ENCODE results near the gene NAALADL2. TPM values are rescaled to one million over a fixed set of nuclear protein-coding genes. Genes with fewer than 3 reads are reported as not detected.
A peak's percentile ranks its signal among the peaks of the same experiment; 100 is the strongest.

NAALADL2 gene
- total and polyA plus RNA-seq, 2 donors from 2014 or later: 2.0 to 20.2 TPM

GRCh38 chr3:175702956-175703355 lies 843.8 kb downstream of the NAALADL2 start:
- DNase-seq (peak in 2 of 5 donors; percentile 8 to 31), FAIRE-seq (no peak)
- Histone ChIP-seq H3K9me3 (ENCODE audit: control insufficient read depth in 2 of 3, insufficient read depth in 1 of 3, low read length in 3 of 3) (no peaks in the 10 kb centered on the region), H3K27me3 (ENCODE audit: control insufficient read depth, insufficient read depth, low read length) (no peaks in the 10 kb centered on the region), H3K4me1 (ENCODE audit: control insufficient read depth in 2 of 3, insufficient read depth in 2 of 3, low read depth in 1 of 3, low read length in 3 of 3) (no peaks in the 10 kb centered on the region), H3K9ac (ENCODE audit: low read length in 3 of 3) (no peak overlapping the region), H3K27ac (ENCODE audit: low read depth in 2 of 2, low read length in 2 of 2) (no peak overlapping the region), H3K36me3 (ENCODE audit: control insufficient read depth in 2 of 3, insufficient read depth in 3 of 3, low read length in 3 of 3) (no peaks in the 10 kb centered on the region), H3K4me3 (ENCODE audit: low read length in 3 of 3) (no peak overlapping the region)
- intact Hi-C loops (cut with DNase I): no loop called here
- TF ChIP-seq CTCF (IDR thresholded peaks at IDR 0.05; ENCODE audit: borderline replicate concordance, extremely low read depth, insufficient read depth): no peak

- H3K4me3 ChIP-seq (ENCODE audit: low read length in 3 of 3): no peak overlapping the region
- intact Hi-C loops (cut with DNase I): no loop called here
- no peak for TF ChIP-seq CTCF (IDR thresholded peaks at IDR 0.05; ENCODE audit: borderline replicate concordance, extremely low read depth, insufficient read depth)
- no peak overlapping the region for H3K9ac ChIP-seq (ENCODE audit: low read length in 3 of 3)
- H3K4me1 ChIP-seq (ENCODE audit: control insufficient read depth in 2 of 3, insufficient read depth in 2 of 3, low read depth in 1 of 3, low read length in 3 of 3): no peaks in the 10 kb centered on the region
- FAIRE-seq (no peak), DNase-seq (no peak)
- H3K36me3 ChIP-seq (ENCODE audit: control insufficient read depth in 2 of 3, insufficient read depth in 3 of 3, low read length in 3 of 3): no peaks in the 10 kb centered on the region
- H3K27me3 ChIP-seq (ENCODE audit: control insufficient read depth, insufficient read depth, low read length): no peaks in the 10 kb centered on the region
- no peak overlapping the region for H3K27ac ChIP-seq (ENCODE audit: low read depth in 2 of 2, low read length in 2 of 2)
- H3K9me3 ChIP-seq (ENCODE audit: control insufficient read depth in 2 of 3, insufficient read depth in 1 of 3, low read length in 3 of 3): no peaks in the 10 kb centered on the region
Observed at GRCh38 chr3:175704366-175705055, 845.4 kb downstream of the NAALADL2 start.

- no peaks in the 10 kb centered on the region for H3K9me3 ChIP-seq (ENCODE audit: control insufficient read depth in 2 of 3, insufficient read depth in 1 of 3, low read length in 3 of 3)
- intact Hi-C loops (cut with DNase I): no loop called here
- H3K4me1 ChIP-seq (ENCODE audit: control insufficient read depth in 2 of 3, insufficient read depth in 2 of 3, low read depth in 1 of 3, low read length in 3 of 3): no peaks in the 10 kb centered on the region
- no peak overlapping the region for H3K9ac ChIP-seq (ENCODE audit: low read length in 3 of 3)
- DNase-seq: no peak
- no peak overlapping the region for H3K4me3 ChIP-seq (ENCODE audit: low read length in 3 of 3)
- no peak overlapping the region for H3K27ac ChIP-seq (ENCODE audit: low read depth in 2 of 2, low read length in 2 of 2)
- H3K27me3 ChIP-seq (ENCODE audit: control insufficient read depth, insufficient read depth, low read length): no peaks in the 10 kb centered on the region
- FAIRE-seq: no peak
- no peak for TF ChIP-seq CTCF (IDR thresholded peaks at IDR 0.05; ENCODE audit: borderline replicate concordance, extremely low read depth, insufficient read depth)
- H3K36me3 ChIP-seq (ENCODE audit: control insufficient read depth in 2 of 3, insufficient read depth in 3 of 3, low read length in 3 of 3): no peaks in the 10 kb centered on the region
Observed at GRCh38 chr3:175713268-175713667, 854.1 kb downstream of the NAALADL2 start.

- H3K4me3 ChIP-seq (ENCODE audit: low read length in 3 of 3): no peak overlapping the region
- no peaks in the 10 kb centered on the region for H3K9me3 ChIP-seq (ENCODE audit: control insufficient read depth in 2 of 3, insufficient read depth in 1 of 3, low read length in 3 of 3)
- no peaks in the 10 kb centered on the region for H3K27me3 ChIP-seq (ENCODE audit: control insufficient read depth, insufficient read depth, low read length)
- H3K9ac ChIP-seq (ENCODE audit: low read length in 3 of 3): no peak overlapping the region
- H3K4me1 ChIP-seq (ENCODE audit: control insufficient read depth in 2 of 3, insufficient read depth in 2 of 3, low read depth in 1 of 3, low read length in 3 of 3): no peaks in the 10 kb centered on the region
- H3K27ac ChIP-seq (ENCODE audit: low read depth in 2 of 2, low read length in 2 of 2): no peak overlapping the region
- intact Hi-C loops (cut with DNase I): no loop called here
- H3K36me3 ChIP-seq (ENCODE audit: control insufficient read depth in 2 of 3, insufficient read depth in 3 of 3, low read length in 3 of 3): no peaks in the 10 kb centered on the region
- FAIRE-seq: no peak
- TF ChIP-seq CTCF (IDR thresholded peaks at IDR 0.05; ENCODE audit: borderline replicate concordance, extremely low read depth, insufficient read depth): no peak
- no peak for DNase-seq
Observed at GRCh38 chr3:175716446-175716845, 857.3 kb downstream of the NAALADL2 start.

Measured in kidney (tissue), 14 donors.